Measurements from ENCODE around the gene POU2F1. TPM values are rescaled to one million over a fixed set of nuclear protein-coding genes. Genes with fewer than 3 reads are reported as not detected.

Gene POU2F1
- total and polyA plus RNA-seq, 2 donors (not counting 3 experiments of a cell fraction or from before 2014, with no cell fraction given): 6.0 to 12.9 TPM

GRCh38 chr1:167364826-167365225 is 144.1 kb downstream of the POU2F1 start:
- H2AFZ ChIP-seq (ENCODE audit: low read depth, low read length): no peak overlapping the region
- dilution Hi-C loops (cut with MboI; ENCODE audit: extremely low pct_ligation_motif_present, low sequenced_read_pairs): no loop called here
- H3K27me3 ChIP-seq (ENCODE audit: control insufficient read depth in 2 of 2, insufficient read depth in 2 of 2, low read length in 2 of 2): no peaks in the 10 kb centered on the region
- POLR2A ChIA-PET: no interaction called here
- no TSS peak for BruUV-seq (replicated peaks)
- CTCF ChIA-PET: interaction anchor here (0.6 to 1.0 kb wide), 2 partner anchors 11 to 378 kb away, joined by 3 read pairs; no protein-coding TSS in a partner anchor
- no peaks in the 10 kb centered on the region for H3K9me3 ChIP-seq (replicated peaks; ENCODE audit: control insufficient read depth, insufficient read depth, low read length)
- no peak overlapping the region for H3K4me3 ChIP-seq (replicated peaks in 1 of 3; ENCODE audit: insufficient read depth in 1 of 3, low read depth in 1 of 3, low read length in 3 of 3)
- intact Hi-C loops (cut with micrococcal nuclease): no loop called here
- H3K27ac ChIP-seq (ENCODE audit: insufficient read depth, low read depth, low read length): no peak overlapping the region
- no peak for FAIRE-seq
- H3K4me1 ChIP-seq (ENCODE audit: control insufficient read depth, extremely low read depth, insufficient read depth, low read length): no peaks in the 10 kb centered on the region
- no peaks in the 10 kb centered on the region for H3K36me3 ChIP-seq (ENCODE audit: control insufficient read depth in 2 of 2, extremely low read depth in 1 of 2, insufficient read depth in 2 of 2, low read length in 2 of 2)
- no peak for DNase-seq (ENCODE audit: low read depth, low spot score)
- no peaks in the 10 kb centered on the region for H3K9me1 ChIP-seq (replicated peaks; ENCODE audit: control insufficient read depth, extremely low read depth, insufficient read depth, low read length)
- H3K9ac ChIP-seq (replicated peaks; ENCODE audit: extremely low read depth, insufficient read depth, low read length): no peak overlapping the region
- TF ChIP-seq POLR2AphosphoS5 (IDR thresholded peaks at IDR 0.05; ENCODE audit: insufficient read depth, low read depth, low read length): no peak
- TF ChIP-seq GATA2 (IDR thresholded peaks at IDR 0.05; ENCODE audit: insufficient read depth, insufficient read length, low read depth, low read length): no peak
- TF ChIP-seq JUN (IDR thresholded peaks at IDR 0.05; ENCODE audit: borderline replicate concordance, insufficient read depth, insufficient read length, low read depth): no peak
- no peak for TF ChIP-seq EZH2 (IDR thresholded peaks at IDR 0.05; ENCODE audit: borderline replicate concordance, low read depth, low read length, severe bottlenecking)
- TF ChIP-seq MAX (IDR thresholded peaks at IDR 0.05; ENCODE audit: insufficient read depth, insufficient read length): no peak
- TF ChIP-seq MYC (IDR thresholded peaks at IDR 0.05; ENCODE audit: low read depth, low read length): no peak
- TF ChIP-seq, protein P1, sequence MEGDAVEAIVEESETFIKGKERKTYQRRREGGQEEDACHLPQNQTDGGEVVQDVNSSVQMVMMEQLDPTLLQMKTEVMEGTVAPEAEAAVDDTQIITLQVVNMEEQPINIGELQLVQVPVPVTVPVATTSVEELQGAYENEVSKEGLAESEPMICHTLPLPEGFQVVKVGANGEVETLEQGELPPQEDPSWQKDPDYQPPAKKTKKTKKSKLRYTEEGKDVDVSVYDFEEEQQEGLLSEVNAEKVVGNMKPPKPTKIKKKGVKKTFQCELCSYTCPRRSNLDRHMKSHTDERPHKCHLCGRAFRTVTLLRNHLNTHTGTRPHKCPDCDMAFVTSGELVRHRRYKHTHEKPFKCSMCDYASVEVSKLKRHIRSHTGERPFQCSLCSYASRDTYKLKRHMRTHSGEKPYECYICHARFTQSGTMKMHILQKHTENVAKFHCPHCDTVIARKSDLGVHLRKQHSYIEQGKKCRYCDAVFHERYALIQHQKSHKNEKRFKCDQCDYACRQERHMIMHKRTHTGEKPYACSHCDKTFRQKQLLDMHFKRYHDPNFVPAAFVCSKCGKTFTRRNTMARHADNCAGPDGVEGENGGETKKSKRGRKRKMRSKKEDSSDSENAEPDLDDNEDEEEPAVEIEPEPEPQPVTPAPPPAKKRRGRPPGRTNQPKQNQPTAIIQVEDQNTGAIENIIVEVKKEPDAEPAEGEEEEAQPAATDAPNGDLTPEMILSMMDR (IDR thresholded peaks at IDR 0.05; ENCODE audit: extremely low read depth in 1 of 2, insufficient read depth in 1 of 2, low read depth in 1 of 2, low read length in 2 of 2): no peak
- no peak for TF ChIP-seq FOS (IDR thresholded peaks at IDR 0.05; ENCODE audit: borderline replicate concordance, insufficient read depth, low read length)
- TF ChIP-seq POLR2A (IDR thresholded peaks at IDR 0.05; ENCODE audit: low read depth, low read length): no peak
- no peak overlapping the region for H3K4me2 ChIP-seq (ENCODE audit: insufficient read depth, low read length)
- H4K20me1 ChIP-seq (replicated peaks; ENCODE audit: control insufficient read depth, extremely low read depth, insufficient read depth, low read length): peaks cover 3% of the 10 kb centered on the region
- peaks cover 3% of the 10 kb centered on the region for H3K79me2 ChIP-seq (ENCODE audit: control insufficient read depth, insufficient read depth, low read length)
